AML-193 (cell line): ENCODE measurements around the gene HMGCLL1.
A peak's percentile ranks its signal among the peaks of the same experiment; 100 is the strongest.

Source experiments
- DNase-seq, 2 experiments: peaks; one replicate each; lab custom pipeline; 2025; lab: John Stamatoyannopoulos, UW

HMGCLL1 gene

DNA sequence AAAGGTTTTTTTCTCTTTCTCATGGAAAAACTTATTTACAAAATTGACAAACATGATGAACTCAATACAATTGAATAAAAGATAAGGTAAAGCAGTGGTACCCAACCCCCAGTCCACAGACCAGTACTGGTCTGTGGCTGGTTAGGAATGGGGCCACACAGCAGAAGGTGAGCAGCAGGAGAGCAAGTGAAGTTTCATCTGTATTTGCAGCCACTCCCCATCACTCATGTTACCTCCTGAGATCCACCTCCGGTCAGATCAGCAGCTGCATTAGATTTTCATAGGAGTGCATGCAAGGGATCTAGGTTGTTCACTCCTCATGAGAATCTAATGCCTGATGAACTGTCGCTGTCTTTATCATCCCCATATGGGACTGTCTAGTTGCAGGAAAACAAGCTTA is 47.5 kb downstream of the HMGCLL1 start:
- DNase-seq = no peak

- DNase-seq = no peak
Measured at GRCh38 chr6:55530931-55531330, 48.1 kb downstream of the HMGCLL1 start.

- DNase-seq = peak; percentile 85 to 89
Measured at GRCh38 chr6:55528624-55529023, 50.4 kb downstream of the HMGCLL1 start.

DNA sequence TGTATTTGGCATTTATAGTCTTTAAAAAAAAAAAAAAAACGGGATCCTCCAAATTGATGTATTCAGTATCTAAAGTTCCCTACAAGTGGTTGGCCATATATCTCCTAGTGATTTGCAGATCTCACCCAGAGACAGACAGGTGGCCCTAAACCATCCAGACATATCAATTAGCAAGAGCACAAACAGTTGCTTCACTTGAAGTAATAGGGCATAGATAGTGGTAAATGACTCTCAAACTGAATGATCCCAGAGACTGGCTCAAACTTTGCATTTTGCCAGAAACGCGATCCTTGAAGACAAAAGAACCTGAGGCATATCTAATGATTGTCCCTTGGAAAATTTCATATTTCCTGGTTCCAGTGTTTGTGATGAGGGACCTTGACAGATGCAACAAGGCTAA is 54.6 kb downstream of the HMGCLL1 start:
- DNase-seq = no peak

GRCh38 chr6:55518529-55519060 is 60.4 kb downstream of the HMGCLL1 start:
- DNase-seq = no peak

- no peak for DNase-seq
Measured at GRCh38 chr6:55516736-55517135, 62.3 kb downstream of the HMGCLL1 start.

- no peak for DNase-seq
Measured at GRCh38 chr6:55512904-55513303, 66.1 kb downstream of the HMGCLL1 start.

GRCh38 chr6:55511122-55511800 is 67.7 kb downstream of the HMGCLL1 start:
- DNase-seq = no peak

- DNase-seq = no peak
Measured at GRCh38 chr6:55499591-55499990, 79.4 kb downstream of the HMGCLL1 start.

DNA sequence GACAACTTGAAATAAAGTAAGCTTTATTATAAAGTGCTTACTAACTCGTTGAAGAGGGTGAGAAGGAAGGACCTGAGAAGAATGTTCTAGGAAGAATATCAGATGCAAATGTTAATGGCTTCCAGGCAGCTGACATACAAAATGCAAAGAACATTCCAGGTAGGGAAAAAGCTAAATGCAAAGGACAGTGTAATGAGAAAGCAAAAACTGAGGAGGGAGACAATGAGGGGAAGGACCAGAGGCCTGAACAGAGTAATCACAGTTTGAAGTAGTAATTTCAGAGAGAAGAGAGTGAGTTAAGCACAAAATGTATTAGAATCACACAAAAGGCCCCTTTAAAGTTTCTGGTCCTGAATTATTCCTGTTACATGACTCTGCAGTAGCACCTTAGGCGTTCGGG is 81.3 kb downstream of the HMGCLL1 start:
- no peak for DNase-seq

DNA sequence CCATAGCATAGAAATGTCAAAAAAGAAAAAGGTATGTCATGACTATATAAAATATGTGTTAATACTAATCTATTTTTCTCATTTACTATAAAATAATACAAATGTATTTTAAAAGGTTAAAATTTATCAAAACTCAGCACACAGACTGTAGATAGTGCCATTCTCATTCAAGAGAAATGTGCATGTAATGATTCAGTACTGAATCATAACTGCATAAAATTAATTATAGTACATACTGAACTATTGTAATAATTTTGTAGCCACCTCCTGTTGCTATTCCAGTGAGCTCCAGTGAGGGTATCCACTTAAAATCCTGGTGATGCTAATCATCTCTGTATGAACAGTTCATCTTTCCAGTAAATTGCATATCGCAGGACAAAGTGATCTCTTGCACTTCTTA is 82.8 kb downstream of the HMGCLL1 start:
- DNase-seq = no peak

DNA sequence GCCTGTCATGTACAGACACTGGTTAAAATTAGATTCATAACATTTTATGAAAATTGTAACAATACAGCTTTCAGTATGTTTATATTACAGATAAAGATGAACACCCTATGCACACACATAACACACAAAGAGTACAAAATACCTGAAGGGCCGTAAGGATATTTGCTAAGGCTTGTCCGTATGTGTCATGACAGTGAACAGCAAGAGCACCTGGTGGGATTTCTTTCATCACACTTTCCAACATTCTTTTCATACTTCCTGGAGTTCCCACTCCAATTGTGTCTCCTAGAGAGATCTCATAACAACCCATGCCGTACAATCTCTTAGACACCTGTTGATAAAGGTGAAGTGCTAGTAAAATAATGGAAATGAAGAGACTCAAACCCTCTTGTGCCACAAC is 83.7 kb downstream of the HMGCLL1 start:
- DNase-seq = no peak

GRCh38 chr6:55494411-55494810 is 84.6 kb downstream of the HMGCLL1 start:
- no peak for DNase-seq

DNA sequence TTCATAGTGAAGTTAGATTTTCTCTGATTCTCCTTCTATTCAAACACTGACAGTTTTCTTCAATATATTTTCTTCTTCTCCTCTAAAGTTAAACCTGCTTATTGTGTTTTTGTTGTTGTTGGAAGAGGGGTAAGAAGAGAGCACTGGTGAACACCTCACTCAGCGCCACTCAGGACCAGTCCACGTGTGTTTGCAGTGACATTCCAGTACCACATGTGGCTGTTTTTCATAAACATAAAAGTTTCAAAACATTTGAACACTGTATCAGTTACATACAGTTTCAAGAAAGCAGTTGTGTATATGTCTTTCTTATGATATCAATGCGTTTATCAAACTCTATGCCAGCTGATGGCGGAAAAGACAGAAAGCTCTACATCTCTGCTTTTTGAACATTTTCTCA is 86.7 kb downstream of the HMGCLL1 start:
- DNase-seq = no peak

GRCh38 chr6:55490871-55491270 is 88.1 kb downstream of the HMGCLL1 start:
- DNase-seq = no peak

GRCh38 chr6:55474382-55474781 is 104.6 kb downstream of the HMGCLL1 start:
- no peak for DNase-seq

DNA sequence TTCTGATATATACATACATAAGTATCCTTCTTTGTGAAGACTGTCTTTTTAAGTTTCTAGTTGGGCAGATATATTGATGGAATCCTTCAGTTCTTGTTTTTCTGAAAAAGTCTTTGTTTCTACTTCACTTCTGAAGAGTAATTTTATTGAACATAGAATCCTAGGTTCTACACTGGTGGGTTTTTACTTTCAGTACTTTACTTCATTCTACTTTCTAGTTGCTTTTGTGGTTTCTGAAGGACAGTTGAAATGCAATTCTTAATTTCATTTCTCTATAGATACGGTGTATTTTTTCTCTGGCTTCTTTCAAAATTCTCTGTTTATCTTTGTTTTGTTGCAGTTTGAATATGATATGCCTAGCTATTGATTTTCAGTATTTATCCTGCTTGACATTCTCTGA is 105.3 kb downstream of the HMGCLL1 start:
- DNase-seq = no peak

- DNase-seq = no peak
Measured at GRCh38 chr6:55469951-55470366, 109.0 kb downstream of the HMGCLL1 start.

GRCh38 chr6:55456016-55456415 is 123.0 kb downstream of the HMGCLL1 start:
- DNase-seq = no peak

DNA sequence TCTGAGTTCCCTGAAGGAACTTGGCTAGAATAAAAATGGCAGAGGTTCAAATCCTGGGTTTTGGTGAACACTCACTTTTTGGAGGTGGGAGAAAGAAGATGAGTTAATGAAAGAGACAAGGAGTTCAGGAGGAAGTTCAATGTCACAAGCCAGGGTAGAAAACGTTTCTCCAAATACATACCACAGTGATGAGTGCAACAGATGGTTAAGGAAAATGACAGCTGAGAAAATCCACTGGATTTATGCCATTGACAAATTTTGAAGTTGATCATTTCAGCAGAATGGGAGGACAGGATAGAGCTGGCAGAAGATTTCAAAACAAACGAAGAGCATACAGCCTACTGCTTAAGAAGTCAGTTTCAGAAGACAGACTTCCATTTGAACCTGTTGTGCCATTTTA is 129.0 kb downstream of the HMGCLL1 start:
- DNase-seq = no peak

DNA sequence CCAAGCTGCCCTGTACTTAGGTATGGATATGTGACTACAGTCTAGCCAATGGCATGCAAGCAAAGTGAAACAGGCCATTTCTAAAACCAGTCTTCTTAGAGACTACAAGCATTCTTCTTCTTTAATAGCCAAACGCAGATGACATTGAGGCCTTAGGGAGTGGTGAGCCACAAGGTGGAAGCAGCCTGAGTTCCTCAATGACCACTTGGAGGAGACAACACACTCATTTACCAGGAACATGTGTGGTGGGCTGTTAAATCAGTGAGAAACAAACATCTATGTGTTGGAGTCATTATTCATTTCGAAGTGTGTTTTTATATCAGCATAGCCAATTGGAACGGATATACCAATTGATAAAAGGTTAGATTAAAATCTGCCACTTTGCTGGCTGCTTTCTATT is 129.8 kb downstream of the HMGCLL1 start:
- peak; percentile 32 to 35 for DNase-seq

DNA sequence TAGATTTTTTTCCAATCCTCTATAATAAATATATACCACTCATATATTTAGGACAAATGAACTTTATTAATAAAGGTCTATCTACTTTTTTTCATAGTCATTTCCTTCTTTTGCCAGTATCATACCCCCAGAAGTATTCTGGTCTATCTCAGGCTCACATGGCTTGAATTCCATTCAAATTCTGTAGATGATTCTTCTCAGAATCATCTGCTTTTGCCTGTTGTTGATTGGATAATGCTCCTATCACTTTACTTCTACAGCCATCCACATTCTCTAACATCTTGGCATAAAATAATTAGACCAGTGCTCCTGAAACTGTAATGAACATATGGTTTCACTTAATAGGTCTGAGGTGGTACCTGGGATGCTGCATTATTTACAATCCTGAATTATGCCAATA is 130.5 kb downstream of the HMGCLL1 start:
- DNase-seq = no peak

DNA sequence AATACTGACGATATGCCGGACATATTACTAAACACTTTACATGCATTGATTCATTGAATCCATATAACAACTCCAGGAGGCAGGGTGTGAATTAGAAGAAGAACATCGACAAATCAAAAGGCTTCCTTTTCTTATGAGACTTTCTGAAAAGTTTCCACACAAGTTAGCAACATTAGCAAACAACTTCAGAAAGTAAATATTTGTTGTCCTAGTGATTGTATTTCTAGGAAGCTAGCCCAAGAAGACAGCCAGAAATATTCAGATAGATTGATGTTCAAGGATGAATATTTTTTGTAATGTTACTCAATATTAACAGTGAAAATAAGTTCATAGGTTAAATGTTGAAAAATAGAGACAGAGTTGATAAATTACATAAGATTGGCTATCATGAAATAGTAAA is 131.1 kb downstream of the HMGCLL1 start:
- DNase-seq = no peak

GRCh38 chr6:55445648-55446204 is 133.3 kb downstream of the HMGCLL1 start:
- DNase-seq = peak; percentile 37 to 51
